ENCODE results near the gene CCDC97.

- TF ChIP-seq ZNF629 (tag by site-specific recombination; IDR thresholded peaks at IDR 0.05) (no peak), CTCF (tag by site-specific recombination; IDR thresholded peaks at IDR 0.05) (no peak), PRDM1 (tag by site-specific recombination; IDR thresholded peaks at IDR 0.05) (no peak), ZBTB26 (tag by site-specific recombination; optimal IDR thresholded peaks at IDR 0.05) (no peak), ZNF280C (tag by site-specific recombination; IDR thresholded peaks at IDR 0.05) (no peak), ZBTB21 (tag by site-specific recombination; IDR thresholded peaks at IDR 0.05) (no peak), ELK4 (IDR thresholded peaks at IDR 0.05; ENCODE audit: borderline replicate concordance, low read depth, low read length) (no peak), ATF2 (tag by site-specific recombination; IDR thresholded peaks at IDR 0.05; ENCODE audit: low read depth) (no peak), ZNF324 (tag by site-specific recombination; IDR thresholded peaks at IDR 0.05) (no peak), HOXA7 (CRISPR knock-in tag; IDR thresholded peaks at IDR 0.05; ENCODE audit: borderline replicate concordance) (no peak), REST (tag by site-specific recombination; IDR thresholded peaks at IDR 0.05) (no peak), ZNF112 (tag by site-specific recombination; IDR thresholded peaks at IDR 0.05) (no peak)
Observed at GRCh38 chr19:41344162-41344561, 34.2 kb downstream of the CCDC97 start.
